Stimulated activated CD8-positive, alpha-beta memory T cell treated with anti-CD3 and anti-CD28 coated beads, Interleukin-12 subunit alpha, Interleukin-12 subunit beta, amount 100 ng/mL, for 1 hour (primary cell): Measurements from ENCODE around the gene PAX5.
A peak's percentile ranks its signal among the peaks of the same experiment; 100 is the strongest.
"Not testable (repeated sequence)": the region's sequence is repeated elsewhere in the genome, so short reads cannot be mapped to it uniquely, and the experiment has no call there.

Source experiments
- DNase-seq: peaks from one replicate; pipeline ENCODE4 v3.0.0-alpha.2; 2020; ENCODE audit warnings: low read depth

The PAX5 gene

GRCh38 chr9:37033682-37034304, at the start of gene PAX5:
Gene PAX5 (minus strand): TSS chr9:37034268. CDS start chr9:37034031, 237 bp downstream.
- DNase-seq: no peak

GRCh38 chr9:37083654-37084053, 49.6 kb upstream of the PAX5 start:
- no peak for DNase-seq

GRCh38 chr9:37082214-37082765, 48.2 kb upstream of the PAX5 start:
- no peak for DNase-seq

GRCh38 chr9:37081507-37081906, 47.4 kb upstream of the PAX5 start:
- DNase-seq: not testable (repeated sequence)

- DNase-seq: not testable (repeated sequence)
Measured at GRCh38 chr9:37080165-37080628, 46.1 kb upstream of the PAX5 start.

GRCh38 chr9:37079370-37080164, 45.5 kb upstream of the PAX5 start:
- DNase-seq: peak; percentile 83

GRCh38 chr9:37074790-37075189, 40.7 kb upstream of the PAX5 start:
- not testable (repeated sequence) for DNase-seq

- no peak for DNase-seq
Measured at GRCh38 chr9:37066139-37066725, 32.2 kb upstream of the PAX5 start.

GRCh38 chr9:37062336-37062735, 28.3 kb upstream of the PAX5 start:
- DNase-seq: no peak

- no peak for DNase-seq
Measured at GRCh38 chr9:37061768-37062167, 27.7 kb upstream of the PAX5 start.

GRCh38 chr9:37060833-37061232, 26.8 kb upstream of the PAX5 start:
- DNase-seq: no peak

GRCh38 chr9:37056046-37056920, 22.2 kb upstream of the PAX5 start:
- DNase-seq: no peak

- DNase-seq: not testable (repeated sequence)
Measured at GRCh38 chr9:37054363-37054720, 20.3 kb upstream of the PAX5 start.

GRCh38 chr9:37053684-37054362, 19.8 kb upstream of the PAX5 start:
- no peak for DNase-seq

GRCh38 chr9:37046683-37047082, 12.6 kb upstream of the PAX5 start:
- no peak for DNase-seq

GRCh38 chr9:37042421-37042820, 8.4 kb upstream of the PAX5 start:
- no peak for DNase-seq

- no peak for DNase-seq
Measured at GRCh38 chr9:37040508-37041127, 6.5 kb upstream of the PAX5 start.

GRCh38 chr9:37038943-37039464, 4.9 kb upstream of the PAX5 start:
- no peak for DNase-seq

- DNase-seq: no peak
Measured at GRCh38 chr9:37038302-37038942, 4.4 kb upstream of the PAX5 start.
